Fibroblast of skin of right quadriceps (primary cell): ENCODE measurements around the gene USP47.

Source experiments
- DNase-seq: peaks from one replicate; pipeline ENCODE4 v3.0.0-alpha.2; 2013

USP47 gene

DNA sequence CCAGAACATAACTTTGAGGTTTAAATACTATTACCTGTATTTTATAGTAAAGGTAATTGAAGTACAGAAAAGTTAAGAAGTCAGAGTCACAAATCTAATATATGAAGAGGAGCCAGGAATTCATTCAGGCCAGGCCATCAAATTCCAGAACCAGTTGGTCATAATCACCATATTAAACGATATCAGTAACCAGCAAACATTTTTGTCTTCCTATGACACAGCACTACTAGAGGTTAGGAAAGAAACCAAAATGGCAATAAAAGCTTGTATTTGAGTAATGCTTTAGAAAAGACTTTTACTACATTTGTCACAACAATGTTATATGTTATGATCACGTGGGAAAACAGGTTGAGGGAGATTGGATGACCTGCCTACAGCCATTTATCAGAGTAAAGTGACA lies 104.4 kb downstream of the USP47 start:
- peak; percentile 65 for DNase-seq

DNA sequence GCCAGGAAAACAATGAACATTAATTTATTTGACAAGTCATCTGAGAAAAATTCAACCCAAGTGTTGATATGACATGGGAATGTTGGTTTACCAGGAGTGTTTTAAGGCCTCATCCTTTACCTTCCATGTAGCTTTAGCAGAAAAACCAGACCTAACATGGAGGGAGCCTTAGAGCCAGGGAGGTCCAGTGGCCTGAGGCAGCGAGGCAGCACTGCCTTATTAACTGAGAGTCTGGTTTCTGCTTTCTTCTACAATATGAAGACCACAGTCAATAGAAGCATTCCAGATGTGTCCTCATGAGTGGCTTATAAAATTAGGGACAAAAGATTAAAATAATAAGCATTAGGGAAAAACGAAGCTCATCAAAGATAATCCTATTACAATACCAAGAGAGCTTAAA lies 105.1 kb downstream of the USP47 start:
- DNase-seq: no peak

DNA sequence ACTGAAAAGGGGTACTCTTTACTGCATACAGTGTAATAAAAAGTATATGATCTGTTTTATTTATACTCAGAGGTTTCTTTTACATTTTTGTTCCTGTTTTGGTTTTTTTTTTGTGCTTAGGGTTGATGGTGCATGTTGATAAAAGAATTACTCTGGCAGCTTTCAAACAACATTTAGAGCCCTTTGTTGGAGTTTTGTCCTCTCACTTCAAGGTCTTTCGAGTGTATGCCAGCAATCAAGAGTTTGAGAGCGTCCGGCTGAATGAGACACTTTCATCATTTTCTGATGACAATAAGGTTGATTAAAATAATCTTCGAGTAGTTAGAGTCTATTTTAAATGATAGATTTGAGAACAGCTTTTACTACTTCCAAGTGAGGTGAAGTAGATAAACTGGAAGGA lies 106.1 kb downstream of the USP47 start:
- DNase-seq: no peak

DNA sequence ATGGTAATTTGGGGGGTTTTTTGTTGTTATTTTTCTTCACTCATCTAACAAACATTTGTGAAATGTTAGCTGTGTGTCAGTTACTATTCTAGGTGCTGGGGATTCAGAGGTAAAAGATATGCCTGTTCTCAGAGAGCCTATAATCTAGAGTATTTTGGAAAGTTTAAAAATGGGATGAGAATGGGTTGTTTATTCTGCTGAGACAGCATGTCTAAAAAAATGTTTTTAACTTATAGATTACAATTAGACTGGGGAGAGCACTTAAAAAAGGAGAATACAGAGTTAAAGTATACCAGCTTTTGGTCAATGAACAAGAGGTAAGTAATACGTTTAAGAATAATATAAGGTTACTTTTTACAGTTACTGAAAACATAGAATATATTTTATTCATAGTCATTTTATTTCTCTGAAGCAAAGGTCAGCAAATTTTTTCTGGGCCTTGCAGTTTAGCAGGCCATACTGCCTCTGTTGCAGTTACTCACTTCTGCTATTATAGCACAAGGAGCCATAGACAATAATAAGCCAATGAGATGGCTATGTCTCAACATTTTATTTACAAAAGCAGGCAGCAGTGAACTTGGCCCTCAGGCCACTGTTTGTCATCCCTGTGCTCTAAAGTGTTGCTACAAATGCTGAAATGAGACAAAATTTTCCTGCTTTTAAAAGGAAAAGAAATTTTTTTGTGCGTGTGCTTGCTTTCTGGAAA lies 106.6 kb downstream of the USP47 start:
- DNase-seq: no peak

DNA sequence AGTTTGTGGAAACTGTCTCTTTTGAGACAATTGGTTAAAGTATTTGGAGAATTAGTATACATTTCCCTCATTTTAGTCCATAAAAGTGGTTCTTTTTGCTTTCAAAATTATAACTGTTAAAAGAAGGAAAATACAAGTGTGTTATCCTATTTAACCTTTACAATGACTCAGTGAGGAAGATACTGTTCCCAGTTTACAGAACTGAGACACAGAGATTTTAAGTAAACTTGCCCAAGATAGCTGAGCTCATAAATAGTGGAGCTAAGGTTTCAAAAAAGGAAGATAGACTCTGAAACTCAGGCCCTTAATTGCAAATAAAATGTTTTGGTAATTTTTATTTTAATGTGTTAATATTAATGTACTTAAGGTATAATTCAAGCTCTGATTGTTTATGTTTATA lies 107.7 kb downstream of the USP47 start:
- DNase-seq: no peak

DNA sequence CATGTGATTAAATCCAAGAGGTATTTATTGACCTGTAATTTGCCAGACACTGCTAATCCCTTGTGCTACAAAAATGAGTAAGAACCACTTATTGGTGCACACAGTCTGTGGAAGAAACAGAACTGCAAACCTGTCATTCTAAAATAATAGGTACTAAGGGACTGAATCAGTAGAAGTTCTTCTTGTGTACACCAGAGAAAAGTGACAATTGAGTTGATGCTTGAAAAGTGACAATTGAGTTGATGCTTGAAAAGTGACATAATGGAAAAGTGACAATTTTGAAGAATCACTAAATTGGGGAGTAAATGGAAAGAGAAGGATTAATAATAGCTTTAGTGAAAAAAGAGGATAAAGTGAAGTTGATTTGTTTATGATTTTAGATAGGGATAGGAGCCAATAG lies 110.3 kb downstream of the USP47 start:
- DNase-seq: no peak

DNA sequence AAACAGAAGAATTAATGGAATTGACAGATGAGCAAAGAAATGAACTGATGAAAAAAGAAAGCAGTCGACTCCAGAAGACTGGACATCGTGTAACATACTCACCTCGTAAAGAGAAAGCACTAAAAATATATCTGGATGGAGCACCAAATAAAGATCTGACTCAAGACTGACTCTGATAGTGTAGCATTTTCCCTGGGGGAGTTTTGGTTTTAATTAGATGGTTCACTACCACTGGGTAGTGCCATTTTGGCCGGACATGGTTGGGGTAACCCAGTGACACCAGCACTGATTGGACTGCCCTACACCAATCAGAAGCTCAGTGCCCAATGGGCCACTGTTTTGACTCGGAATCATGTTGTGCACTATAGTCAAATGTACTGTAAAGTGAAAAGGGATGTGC lies 114.2 kb downstream of the USP47 start:
- no peak for DNase-seq

DNA sequence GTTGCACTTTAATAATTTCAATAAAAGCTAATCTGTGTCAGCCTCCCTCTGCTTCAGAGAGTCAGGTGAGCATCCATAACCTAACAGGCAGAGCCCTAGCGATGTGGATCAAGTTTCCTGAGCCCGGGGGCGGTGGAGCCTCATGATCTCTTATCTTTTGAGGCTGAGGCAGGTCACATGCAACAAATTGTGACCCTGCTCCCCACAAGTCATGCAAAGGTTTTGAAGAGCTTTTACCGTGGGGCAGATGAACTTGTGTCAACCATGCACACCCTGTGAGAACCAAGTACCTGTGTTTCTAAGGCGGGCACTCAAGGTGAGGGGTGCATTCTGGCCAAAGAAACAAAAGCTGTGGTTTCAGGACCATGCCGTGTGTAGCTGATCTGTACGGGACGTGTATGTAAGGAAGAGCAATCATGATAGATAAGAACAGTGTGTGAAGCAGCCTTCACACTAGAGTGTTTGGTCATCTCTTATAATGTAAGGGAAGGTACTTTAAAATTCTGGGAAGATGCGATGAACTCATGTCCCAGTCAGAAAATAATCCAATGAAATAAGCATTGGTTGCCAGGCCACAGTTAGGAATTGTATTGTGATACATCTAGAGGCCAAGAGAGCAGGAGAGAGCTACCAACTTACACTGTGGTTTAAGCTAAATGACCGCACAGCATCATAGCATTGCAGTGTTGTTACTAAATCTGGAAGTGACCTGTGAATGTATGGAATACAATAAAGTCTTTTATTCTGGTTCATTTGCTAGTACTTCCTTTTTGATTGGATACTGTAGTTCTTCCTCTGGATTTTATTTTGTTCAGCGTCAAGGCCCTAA lies 116.8 kb downstream of the USP47 start:
- no peak for DNase-seq

DNA sequence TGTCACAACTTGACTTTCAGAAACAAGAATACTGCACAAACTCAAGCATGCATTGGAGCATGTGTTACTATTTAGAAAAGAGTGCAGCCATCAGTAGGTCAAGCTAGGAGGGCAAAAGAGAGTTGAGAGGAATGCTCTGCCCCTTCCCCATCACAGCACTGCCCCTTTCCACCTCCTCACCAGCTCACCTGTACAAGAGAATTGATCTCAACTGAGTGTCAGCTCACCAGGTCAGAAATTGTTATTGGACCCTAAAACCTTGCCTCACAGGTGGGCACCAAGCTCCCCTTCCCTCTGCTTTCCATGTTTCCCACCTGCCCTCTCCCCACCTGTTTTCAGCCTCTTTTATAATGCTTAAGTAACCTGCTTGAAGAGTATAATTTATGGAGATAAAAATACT lies 117.8 kb downstream of the USP47 start:
- no peak for DNase-seq

DNA sequence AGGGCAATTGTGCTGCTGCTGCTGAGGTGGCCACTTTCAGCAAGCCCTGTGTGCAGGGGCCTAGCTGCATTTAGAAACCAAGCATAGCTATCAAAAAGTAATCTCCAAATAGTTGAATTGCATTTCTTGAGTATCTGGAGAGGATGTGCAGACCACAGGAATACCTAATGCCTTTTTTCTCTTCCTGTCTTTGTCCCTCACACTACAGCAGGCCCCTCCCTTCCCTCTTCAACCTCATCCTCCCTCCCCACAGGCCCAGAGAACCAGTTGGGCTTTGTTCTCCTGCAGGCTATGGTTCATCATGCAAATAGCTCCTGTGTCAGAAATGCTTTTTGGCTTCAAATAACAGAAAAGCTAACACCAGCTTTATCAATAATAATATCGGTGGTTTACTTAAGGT lies 118.9 kb downstream of the USP47 start:
- DNase-seq: peak; percentile 33

DNA sequence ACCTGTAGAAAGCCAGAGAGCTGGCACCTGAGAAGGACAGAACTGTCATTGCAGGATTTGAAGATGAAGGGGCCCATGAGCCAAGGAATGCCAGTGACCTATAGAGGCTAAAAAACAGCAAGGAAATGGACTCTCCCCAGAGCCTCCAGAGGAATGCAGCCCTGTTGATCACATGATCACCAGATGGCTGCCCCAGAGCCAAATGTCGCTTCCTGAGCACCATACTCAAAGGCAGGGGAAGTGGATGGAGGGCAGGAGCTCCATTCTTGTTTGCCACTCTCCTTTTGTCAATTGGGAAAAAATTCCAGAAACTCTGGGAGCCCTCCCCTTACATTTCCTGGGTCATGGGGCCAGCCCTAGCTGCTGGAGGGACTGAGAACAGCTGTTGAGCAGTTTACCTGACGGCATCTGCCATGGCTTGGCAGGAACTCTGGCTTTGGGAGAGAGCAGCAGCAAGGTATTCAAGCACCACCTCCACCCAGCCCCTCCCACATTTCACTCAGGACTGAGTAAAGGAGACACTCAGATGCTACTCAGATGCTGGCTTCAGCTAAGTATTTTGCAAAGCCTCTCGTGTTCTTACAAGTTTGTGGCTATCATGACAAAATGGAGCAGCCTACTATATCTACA lies 119.7 kb downstream of the USP47 start:
- DNase-seq: no peak

DNA sequence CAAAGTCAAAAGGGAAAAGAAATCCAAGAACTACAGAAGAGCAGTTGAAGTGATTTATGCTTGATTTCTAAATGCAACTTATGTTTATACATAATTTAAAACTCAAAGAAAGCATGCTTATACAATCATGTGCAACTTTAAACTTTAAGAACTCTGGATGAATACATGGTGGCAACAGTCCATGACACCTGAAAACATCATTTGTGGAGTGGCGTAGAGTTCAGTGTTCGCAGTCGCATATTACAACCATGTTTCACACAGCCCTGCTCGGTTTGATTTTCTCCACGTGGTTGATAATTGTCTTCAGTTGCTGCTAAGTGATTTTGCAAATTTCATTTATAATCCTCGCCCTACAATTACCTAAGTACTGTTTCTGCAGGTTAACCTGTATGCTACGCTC lies 121.3 kb downstream of the USP47 start:
- DNase-seq: no peak

DNA sequence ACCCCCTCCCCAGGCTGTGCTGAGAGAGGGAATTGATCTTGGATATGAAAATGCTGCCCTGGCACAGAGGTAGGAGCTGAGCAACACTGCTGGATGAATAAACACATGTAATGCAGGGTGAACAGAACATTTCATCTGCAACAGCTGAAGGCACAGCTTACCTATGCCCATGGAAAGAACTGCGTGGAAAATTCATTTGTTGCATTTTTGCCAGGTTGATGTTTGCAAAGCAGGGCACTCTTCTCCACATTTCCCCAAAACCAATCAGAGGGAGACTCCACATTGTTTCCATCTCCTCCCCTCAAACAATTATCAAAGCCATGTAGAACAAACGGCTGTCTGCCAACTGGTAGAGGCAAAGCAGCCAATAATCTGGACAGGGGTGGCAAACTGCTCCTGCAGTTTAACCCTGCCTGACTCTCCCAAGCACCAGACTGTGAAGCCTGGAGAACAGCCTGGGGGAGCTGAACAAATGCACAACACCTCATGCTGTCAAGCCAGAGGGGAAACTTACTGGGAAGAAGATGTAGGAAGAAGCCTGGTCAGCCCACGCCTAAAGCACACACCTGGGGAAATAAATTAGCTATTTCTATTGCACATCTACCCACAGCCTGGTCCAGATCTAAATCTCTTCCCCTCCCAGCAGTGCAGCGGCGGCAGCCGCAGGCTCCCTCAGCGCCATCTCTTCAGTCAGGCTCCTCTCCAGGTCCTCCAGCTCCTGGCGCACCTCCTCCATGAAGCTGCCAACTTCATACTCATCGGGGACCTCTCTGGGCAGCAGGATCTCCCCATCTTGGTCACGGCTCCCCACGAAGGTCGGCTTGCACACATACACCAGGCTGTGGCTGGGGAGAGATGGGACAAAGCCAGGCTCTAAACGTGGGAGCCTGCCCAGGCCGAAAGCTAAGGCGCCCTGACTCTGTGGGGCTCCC lies 122.3 kb downstream of the USP47 start:
- DNase-seq: no peak

DNA sequence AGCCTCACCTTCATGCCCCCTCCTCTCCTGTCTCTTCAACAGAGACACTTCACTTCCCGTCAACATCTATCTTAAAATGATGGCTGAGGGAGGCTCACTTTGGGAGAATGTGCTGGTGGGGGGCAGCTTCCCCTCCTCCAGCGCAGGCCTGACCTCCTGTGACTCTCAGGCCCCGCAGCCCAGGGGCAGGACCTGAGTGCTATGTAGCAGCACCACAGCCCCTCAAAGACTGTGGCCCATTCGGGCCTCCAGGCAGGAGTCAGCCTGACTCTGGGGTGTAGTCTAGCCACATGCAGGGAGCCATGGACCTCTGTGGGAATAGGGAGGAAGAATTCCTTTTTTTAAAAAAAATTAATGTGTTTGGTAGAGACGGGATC lies 123.0 kb downstream of the USP47 start:
- no peak for DNase-seq

DNA sequence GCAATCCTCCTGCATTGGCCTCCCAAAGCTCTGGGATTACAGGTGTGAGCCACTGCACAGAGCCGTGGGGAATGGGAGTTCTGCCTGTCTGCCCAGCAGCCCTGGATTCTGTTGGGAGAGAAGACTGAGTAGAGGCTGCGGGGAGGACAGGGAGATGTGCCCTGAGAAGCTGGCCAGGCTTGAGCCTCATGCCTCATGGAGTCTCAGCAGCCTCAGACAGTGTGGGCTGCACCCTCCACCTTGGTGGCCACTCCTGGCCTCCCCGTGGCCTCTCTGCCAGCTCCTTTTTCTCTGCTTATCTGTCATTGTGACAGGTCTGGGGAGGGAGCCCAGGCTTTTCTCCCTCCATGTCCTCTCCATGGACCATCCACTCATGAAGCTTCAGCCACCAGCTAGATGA lies 123.4 kb downstream of the USP47 start:
- DNase-seq: no peak

DNA sequence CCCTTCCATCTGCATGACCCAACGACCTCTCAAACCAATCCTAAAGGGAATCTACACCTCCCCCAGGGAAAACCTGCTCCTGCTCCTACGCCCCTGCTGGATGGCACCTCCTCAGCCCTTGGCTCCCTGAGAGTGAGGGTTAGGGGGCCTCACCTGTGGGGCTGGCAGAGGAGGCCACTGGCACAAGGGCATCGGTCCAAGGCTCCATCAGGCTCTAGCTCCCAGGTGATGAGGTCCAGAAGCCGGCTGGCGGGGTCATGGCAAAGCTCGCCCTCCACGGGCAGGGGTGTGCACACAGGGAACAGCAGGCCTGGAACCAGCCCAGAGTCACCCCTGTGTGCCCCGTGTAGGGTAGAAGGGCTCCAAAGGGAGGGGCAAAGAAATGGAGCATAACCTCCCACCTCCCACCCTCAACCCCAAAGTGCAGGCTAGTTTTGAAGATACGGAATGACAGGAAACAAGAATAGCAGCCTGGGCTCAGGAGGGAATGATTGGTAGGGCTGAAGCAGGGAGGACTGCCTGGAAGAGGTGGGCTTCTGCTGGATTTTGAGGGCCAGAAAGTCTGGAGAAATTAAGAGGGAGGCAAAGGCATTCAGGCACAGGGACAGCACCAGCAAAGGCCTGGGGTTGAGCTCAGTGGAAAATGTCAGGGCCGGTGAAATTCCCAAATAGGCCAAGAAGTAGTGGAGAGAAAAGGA lies 124.0 kb downstream of the USP47 start:
- DNase-seq: no peak

DNA sequence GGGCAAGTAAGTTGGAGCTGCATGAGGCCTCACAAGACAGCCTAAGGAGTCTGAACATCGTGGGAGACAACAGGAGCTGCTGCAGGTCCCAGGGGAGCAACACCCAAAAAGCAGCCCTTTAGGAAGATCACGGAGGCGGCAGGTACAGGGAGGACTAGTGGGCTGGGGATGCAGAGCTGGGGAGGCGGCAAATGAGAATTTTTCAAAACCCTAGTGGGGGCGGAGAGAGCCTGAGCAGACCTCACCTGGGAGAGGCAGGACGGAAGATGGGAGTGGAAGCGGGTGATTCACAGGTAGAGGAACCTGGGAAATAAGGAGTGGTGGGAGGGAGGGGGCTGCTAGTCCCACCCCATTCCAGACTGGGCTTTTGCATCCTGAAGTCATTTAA lies 124.6 kb downstream of the USP47 start:
- no peak for DNase-seq

DNA sequence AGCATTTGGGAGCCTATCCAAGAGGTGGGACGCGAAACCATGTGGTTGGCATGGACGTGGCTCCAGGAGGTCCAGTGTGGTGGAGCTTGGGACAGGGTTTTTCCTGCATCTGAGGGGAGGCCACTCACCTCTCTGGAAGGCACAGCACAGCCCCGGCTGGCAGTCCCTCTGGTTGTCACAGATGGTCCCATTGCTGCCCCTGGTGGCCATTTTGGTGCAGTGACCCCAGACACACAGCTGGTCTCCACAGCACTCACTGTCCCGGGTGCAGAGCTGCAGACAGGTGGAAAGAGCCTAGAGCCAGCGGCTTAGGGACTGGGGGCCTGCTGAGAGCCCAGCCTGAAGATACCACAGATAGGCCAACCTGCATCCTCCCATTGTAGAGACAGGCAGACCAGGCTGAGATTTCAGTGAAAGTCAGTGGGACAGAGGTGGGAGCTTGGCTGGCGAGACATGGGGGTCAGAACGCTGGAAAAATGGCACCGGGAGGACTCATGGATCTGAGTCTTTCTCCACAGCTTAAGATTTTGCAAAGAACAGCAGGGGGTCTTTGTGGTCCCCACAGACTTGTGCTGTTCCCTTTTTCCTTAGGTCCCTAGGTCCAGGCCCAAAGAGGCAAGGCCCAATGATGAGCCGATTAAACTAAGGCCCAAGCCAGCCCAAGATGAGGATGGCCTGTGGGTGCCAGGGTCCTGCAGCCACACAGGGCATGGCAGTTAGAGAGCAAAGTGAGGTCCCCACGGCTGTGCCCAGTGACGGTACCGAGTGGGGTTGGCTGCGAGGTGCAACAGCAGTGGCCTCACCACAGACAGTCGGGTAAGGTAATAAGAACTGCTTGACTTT lies 125.3 kb downstream of the USP47 start:
- DNase-seq: no peak

DNA sequence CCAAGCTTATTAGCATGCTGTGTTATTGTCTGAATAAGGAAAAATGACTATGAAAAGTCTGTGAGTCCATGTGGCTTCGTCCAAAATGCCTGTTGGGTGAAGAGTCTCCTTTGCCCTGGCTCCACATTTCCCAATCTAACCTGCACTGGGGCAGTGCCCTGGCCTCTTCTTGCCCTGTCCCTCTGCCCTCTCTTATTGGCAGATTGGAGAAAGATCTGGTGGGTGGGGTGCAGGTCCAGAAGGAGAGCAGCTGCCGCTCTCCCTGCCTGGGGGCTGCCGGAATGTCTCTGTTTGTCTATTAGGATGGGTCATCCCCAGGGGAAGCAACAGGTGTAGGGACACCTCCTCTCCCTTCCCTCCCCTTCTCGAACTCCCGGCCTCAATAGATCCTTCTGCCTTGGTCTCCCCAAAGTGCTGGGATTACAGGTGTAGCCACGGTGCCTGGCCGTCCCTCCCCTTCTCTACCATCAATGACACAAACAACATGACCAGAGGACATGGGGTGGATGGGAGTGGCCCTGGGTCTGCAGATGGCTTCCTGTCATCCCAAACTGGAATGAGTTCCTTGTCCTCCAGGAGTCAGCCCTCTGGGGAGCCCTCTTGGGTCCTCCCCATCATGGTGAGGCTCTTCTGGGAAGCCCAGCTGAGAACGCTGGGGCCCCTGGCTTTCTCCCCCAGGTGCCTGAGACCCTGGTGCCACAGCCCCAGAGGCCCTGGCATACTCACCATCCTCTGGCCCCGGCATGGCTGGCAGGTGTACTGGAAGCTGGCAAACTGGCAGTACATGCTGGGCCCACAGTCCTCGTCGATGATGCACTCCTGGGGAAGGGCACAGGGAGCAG lies 126.1 kb downstream of the USP47 start:
- DNase-seq: no peak

DNA sequence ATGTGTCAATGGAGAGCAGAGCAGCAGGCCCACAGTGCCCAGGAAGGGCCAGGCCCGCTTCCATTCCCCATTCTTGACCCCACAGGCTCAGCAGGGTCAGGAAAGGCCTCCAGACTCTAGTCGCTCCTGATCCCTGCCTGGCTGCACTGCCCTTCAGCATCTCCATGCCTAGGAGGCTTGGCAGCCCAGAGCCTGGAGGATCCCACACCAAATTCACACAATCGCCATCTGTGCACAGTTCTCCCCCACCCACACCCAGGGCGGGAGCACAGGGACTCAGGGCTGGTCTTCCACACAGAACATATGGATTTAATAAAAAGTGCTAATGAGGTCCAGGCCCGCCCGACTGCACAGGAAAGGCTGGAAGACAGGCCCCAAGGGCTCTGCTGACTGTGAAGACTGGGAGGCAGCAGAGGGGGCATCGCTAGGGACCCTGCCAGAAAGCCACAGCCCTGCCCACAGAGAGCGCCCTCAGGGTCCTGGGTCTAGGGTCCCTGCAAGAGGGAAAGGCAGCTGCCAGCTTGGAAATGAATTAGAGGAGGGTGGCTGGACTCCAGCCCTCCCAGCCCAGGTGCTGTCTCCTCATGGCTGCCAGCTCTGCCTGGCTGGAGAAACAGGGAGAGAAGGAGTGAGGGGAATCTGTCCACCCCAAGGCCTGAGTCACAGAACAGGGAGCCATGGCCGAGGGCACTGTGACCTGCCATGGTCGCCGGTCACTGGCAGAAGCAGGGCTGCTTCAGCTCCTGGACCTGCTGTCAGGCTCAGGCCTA lies 126.9 kb downstream of the USP47 start:
- peak; percentile 92 for DNase-seq
